K562 (cell line): ENCODE data around the gene CMPK1. TPM values are rescaled to one million over a fixed set of nuclear protein-coding genes. Genes with fewer than 3 reads are reported as not detected.

Source experiments
- BRD9 ChIP-seq: fragments of 450-650 bp; IDR thresholded peaks from 2 replicates; pipeline ENCODE4 v1.6.1; 2018; ENCODE audit warnings: low read depth; ENCODE audit not compliant: partially characterized antibody
- DPF2 ChIP-seq: fragments of 450-650 bp; IDR thresholded peaks from 2 replicates; pipeline ENCODE4 v1.6.1; 2016
- E2F3 ChIP-seq: fragments of 250-450 bp; sonication (Bioruptor Pico); IDR thresholded peaks from 2 replicates; pipeline ENCODE4 v1.4.0; 2020; ENCODE audit warnings: mild to moderate bottlenecking
- ELF4 ChIP-seq: fragments of 450-650 bp; formaldehyde crosslinking; IDR thresholded peaks from 2 replicates; pipeline ENCODE4 v1.4.0; 2022; ENCODE audit warnings: missing genetic modification characterization
- KLF16 ChIP-seq: IDR thresholded peaks from 2 replicates; pipeline ENCODE4 v1.6.1; 2016; ENCODE audit warnings: antibody characterized with exemption
- NCOA6 ChIP-seq: fragments of 450-650 bp; IDR thresholded peaks from 2 replicates; pipeline ENCODE4 v1.6.1; 2017; ENCODE audit warnings: mild to moderate bottlenecking
- SMAD3 ChIP-seq: fragments of 450-650 bp; formaldehyde crosslinking; conservative IDR thresholded peaks from 2 replicates; pipeline ENCODE4 v1.4.0; 2020; ENCODE audit warnings: mild to moderate bottlenecking
- SPI1 ChIP-seq: IDR thresholded peaks from 2 replicates; pipeline ENCODE4 v1.6.1; 2011; ENCODE audit warnings: low read depth, low read length, control low read depth, borderline replicate concordance
- TBP ChIP-seq: optimal IDR thresholded peaks from 2 replicates; pipeline ENCODE3; 2011; ENCODE audit warnings: low read depth, low read length, improper control_type of control experiment
- polyA plus RNA-seq, 8 experiments: library from polyadenylated mRNA; depleted of rRNA in 4 of 8; stranded (reverse) in 5 of 8; unstranded in 3 of 8; fragments of >200 nt; fragmentation: Nextera tagmentation in 2 of 8; fragmentation: Illumina TruSeq in 1 of 8; extraction: Ambion mirVana in 2 of 8; extraction: Trizol in 1 of 8; gene quantifications; 2 replicates each; pipeline versions ENCODE4 v1.2.1 to v1.2.3, GENCODE V29; 2011 to 2014; ENCODE audit warnings: inconsistent platforms in 1 of 8, missing spikeins in 1 of 8
- total RNA-seq, 7 experiments: library from RNA; depleted of rRNA in 6 of 7; stranded (reverse); fragments of >200 nt in 6 of 7; fragmentation: Illumina TruSeq in 2 of 7; extraction: Trizol in 2 of 7; gene quantifications; 2 replicates each; pipeline versions ENCODE4 v1.2.1 to v1.2.3, GENCODE V29; 2011 to 2021; ENCODE audit warnings: low replicate concordance in 1 of 7
- TF ChIP-seq, protein P1 (sequence below): fragments of 450-650 bp; formaldehyde crosslinking; IDR thresholded peaks from 2 replicates; pipeline ENCODE4 v1.4.0; 2022; ENCODE audit warnings: mild to moderate bottlenecking, moderate library complexity
- TF ChIP-seq, protein P2 (sequence below): fragments of 250-450 bp; sonication (Bioruptor Pico); IDR thresholded peaks from 2 replicates; pipeline ENCODE4 v1.8.0; 2022; ENCODE audit warnings: moderate library complexity, mild to moderate bottlenecking, inconsistent platforms
- TF ChIP-seq, protein P3 (sequence below), 2 experiments: fragments of 450-650 bp in 1 of 2; sonication (generic) in 1 of 2; formaldehyde crosslinking in 1 of 2; IDR thresholded peaks; 2 replicates each; pipeline versions ENCODE4 v1.7.1 to v1.9.0; 2016 to 2022; ENCODE audit warnings: inconsistent platforms in 1 of 2, mild to moderate bottlenecking in 1 of 2, missing genetic modification reagents in 1 of 2
- TF ChIP-seq, protein P4 (sequence below): fragments of 250-450 bp; sonication (Bioruptor Pico); IDR thresholded peaks from 2 replicates; pipeline ENCODE4 v1.8.0; 2022; ENCODE audit warnings: moderate library complexity, mild to moderate bottlenecking, inconsistent platforms
- TF ChIP-seq, protein P5 (sequence below): fragments of 450-650 bp; formaldehyde crosslinking; IDR thresholded peaks from 2 replicates; pipeline ENCODE4 v1.4.0; 2020; ENCODE audit warnings: mild to moderate bottlenecking, mixed read lengths

The CMPK1 gene
- total and polyA plus RNA-seq, 9 of the 15 experiments (the other 6 are each of a cell fraction or from before 2014, with no cell fraction given) = 54.5 to 197 (median 116) TPM

DNA sequence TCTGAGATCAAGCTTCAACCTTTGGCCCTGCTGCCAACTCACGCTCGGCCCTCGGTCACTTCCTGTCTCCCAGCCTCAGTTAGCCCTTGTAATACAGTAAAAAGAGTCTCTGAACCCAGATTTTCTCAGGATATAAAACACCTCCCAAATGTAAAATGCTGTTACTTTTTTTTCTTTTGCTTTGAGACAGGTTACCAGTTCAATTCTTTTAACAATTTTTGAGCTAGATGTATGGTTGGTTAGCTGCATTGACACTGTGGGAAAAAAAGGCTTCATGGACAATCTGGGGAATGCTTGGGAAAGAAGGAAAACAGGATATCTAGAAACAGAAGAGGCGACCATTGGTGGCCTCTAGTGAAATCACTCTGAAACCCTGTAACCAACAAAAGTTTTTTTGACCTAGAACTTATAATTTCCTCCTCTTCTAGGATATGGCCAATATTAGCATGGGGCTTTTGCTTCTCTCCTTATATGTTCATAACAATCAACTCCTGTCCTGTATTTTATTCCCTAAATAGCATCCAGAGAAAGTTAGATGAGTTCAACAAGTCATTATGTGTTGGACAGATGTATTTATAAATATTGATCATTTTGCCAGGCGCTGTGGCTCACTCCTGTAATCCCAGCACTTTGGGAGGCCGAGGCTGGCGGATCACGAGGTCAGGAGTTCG lies 1.3 kb downstream of the CMPK1 start (continued):
- TF ChIP-seq, protein P1, sequence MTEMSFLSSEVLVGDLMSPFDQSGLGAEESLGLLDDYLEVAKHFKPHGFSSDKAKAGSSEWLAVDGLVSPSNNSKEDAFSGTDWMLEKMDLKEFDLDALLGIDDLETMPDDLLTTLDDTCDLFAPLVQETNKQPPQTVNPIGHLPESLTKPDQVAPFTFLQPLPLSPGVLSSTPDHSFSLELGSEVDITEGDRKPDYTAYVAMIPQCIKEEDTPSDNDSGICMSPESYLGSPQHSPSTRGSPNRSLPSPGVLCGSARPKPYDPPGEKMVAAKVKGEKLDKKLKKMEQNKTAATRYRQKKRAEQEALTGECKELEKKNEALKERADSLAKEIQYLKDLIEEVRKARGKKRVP (CRISPR knock-in tag) = 0 out of 2 replicates have a peak, but pooled peaks have one; percentile 58
- TF ChIP-seq SPI1 = peak; percentile 85
- no peak for TF ChIP-seq NCOA6
- TF ChIP-seq, protein P2, sequence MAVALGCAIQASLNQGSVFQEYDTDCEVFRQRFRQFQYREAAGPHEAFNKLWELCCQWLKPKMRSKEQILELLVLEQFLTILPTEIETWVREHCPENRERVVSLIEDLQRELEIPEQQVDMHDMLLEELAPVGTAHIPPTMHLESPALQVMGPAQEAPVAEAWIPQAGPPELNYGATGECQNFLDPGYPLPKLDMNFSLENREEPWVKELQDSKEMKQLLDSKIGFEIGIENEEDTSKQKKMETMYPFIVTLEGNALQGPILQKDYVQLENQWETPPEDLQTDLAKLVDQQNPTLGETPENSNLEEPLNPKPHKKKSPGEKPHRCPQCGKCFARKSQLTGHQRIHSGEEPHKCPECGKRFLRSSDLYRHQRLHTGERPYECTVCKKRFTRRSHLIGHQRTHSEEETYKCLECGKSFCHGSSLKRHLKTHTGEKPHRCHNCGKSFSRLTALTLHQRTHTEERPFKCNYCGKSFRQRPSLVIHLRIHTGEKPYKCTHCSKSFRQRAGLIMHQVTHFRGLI (CRISPR knock-in tag) = peak; percentile 69; the same call in 1 of the 2 replicates
- no peak for TF ChIP-seq KLF16
- TF ChIP-seq, protein P3, sequence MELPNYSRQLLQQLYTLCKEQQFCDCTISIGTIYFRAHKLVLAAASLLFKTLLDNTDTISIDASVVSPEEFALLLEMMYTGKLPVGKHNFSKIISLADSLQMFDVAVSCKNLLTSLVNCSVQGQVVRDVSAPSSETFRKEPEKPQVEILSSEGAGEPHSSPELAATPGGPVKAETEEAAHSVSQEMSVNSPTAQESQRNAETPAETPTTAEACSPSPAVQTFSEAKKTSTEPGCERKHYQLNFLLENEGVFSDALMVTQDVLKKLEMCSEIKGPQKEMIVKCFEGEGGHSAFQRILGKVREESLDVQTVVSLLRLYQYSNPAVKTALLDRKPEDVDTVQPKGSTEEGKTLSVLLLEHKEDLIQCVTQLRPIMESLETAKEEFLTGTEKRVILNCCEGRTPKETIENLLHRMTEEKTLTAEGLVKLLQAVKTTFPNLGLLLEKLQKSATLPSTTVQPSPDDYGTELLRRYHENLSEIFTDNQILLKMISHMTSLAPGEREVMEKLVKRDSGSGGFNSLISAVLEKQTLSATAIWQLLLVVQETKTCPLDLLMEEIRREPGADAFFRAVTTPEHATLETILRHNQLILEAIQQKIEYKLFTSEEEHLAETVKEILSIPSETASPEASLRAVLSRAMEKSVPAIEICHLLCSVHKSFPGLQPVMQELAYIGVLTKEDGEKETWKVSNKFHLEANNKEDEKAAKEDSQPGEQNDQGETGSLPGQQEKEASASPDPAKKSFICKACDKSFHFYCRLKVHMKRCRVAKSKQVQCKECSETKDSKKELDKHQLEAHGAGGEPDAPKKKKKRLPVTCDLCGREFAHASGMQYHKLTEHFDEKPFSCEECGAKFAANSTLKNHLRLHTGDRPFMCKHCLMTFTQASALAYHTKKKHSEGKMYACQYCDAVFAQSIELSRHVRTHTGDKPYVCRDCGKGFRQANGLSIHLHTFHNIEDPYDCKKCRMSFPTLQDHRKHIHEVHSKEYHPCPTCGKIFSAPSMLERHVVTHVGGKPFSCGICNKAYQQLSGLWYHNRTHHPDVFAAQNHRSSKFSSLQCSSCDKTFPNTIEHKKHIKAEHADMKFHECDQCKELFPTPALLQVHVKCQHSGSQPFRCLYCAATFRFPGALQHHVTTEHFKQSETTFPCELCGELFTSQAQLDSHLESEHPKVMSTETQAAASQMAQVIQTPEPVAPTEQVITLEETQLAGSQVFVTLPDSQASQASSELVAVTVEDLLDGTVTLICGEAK (IDR thresholded peaks at IDR 0.05) = peak; percentile 65; the same call in 1 of the 2 replicates
- TF ChIP-seq, protein P3 (CRISPR knock-in tag; IDR thresholded peaks at IDR 0.05) = no peak
- 0 out of 2 replicates have a peak, but pooled peaks have one; percentile 47 for TF ChIP-seq SMAD3 (CRISPR knock-in tag)
- TF ChIP-seq DPF2 = peak; percentile 12; the same call in 1 of the 2 replicates
- TF ChIP-seq ELF4 (CRISPR knock-in tag) = peak; percentile 55; the same call in 1 of the 2 replicates
- TF ChIP-seq E2F3 (CRISPR knock-in tag) = 0 out of 2 replicates have a peak, but pooled peaks have one; percentile 30
- peak; percentile 56 for TF ChIP-seq BRD9
- TF ChIP-seq TBP = peak; percentile 79
- TF ChIP-seq, protein P4, sequence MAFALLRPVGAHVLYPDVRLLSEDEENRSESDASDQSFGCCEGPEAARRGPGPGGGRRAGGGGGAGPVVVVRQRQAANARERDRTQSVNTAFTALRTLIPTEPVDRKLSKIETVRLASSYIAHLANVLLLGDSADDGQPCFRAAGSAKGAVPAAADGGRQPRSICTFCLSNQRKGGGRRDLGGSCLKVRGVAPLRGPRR (CRISPR knock-in tag) = no peak
- TF ChIP-seq, protein P5, sequence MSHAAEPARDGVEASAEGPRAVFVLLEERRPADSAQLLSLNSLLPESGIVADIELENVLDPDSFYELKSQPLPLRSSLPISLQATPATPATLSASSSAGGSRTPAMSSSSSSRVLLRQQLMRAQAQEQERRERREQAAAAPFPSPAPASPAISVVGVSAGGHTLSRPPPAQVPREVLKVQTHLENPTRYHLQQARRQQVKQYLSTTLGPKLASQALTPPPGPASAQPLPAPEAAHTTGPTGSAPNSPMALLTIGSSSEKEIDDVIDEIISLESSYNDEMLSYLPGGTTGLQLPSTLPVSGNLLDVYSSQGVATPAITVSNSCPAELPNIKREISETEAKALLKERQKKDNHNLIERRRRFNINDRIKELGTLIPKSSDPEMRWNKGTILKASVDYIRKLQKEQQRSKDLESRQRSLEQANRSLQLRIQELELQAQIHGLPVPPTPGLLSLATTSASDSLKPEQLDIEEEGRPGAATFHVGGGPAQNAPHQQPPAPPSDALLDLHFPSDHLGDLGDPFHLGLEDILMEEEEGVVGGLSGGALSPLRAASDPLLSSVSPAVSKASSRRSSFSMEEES = peak; percentile 66
